NCI-H526 treated with DMSO at 0.1 percent for 48 hours (cell line): ENCODE measurements around the gene TNFAIP3.

Experiments used
- DNase-seq: peaks from one replicate; lab custom pipeline; 2025; lab: John Stamatoyannopoulos, UW

TNFAIP3 gene

DNA sequence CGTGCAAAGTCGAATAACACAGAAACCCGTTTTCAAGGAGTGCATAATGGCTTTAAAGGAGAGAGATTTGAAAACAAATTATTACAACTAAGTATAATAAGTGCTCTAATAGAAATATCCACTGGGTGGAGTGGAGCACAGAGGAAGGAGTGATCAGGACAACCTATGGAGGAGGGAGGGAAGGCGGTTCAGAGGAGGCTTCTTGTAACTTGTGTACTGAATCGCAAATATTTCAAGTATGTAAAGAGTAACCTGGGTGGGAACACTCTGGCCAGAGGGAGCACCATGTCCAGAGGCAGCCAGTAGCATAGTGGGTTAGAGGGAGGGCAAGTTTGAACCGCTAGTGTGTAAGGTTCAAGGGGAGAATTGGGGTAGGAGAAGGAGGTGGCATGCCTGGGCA, 21.6 kb upstream of the TNFAIP3 start:
- no peak for DNase-seq

DNA sequence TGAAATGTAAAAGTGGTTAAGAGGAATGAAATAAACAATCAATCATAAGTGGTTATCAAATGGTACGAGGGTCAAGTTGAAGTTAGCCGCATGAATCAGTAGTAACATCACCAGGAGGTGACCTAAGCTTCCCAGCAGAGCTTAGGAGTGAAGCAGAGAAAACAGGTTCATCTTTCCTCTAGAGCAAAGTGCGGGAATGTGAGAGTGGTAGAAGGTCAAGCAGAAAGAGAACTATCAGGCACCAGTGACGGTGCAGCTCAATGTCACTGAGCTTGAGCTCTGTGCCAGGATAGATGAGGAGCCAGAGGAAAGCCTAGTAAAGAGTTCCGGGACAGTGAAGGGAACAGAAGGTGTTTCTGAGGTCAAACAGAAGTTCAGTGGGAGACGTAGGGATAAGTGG, 20.8 kb upstream of the TNFAIP3 start:
- no peak for DNase-seq

DNA sequence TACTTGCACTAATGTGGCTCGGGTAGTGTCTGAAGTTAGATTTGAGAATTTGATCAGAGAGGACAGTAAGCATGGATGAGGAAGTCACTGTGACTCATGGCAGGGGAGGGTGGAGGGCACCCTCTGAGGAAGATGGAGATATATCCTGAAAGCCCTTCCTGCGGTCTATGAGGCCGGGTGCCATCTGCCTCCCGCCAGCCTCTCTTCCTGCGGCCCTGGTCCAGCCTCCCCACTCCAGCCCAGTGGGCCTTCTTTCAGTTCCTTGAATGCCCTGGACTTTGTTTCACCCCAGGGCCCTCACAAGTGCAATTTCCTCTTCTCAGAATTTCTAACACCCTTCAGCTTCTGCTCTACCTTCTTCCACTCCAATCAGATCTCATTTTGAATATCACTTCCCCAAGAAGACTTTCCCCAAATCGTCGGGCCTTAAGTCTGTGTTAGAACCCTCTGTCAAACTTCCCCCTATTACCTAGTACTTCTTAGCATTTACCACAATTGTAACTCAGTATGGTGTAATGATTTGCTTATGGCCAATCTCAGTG, 20.2 kb upstream of the TNFAIP3 start:
- DNase-seq: no peak

DNA sequence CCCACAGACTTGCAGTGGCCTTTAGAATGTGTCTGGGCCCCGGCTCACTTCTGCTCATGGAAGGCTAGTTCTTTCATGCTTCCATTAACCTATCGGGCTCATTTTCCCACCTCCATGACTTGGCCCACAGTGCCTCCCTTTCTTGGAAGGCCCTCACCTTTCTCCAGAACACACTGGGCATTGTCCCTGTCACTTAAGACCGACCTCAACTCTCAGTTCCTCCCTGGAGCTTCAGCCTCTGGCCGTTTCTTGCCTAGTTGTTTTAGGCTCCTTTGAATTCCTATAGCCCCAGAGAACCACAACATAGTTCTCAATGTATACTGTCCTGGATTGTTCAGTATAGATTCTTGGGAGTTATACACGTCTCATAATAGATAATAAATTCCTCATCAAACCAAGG, 19.3 kb upstream of the TNFAIP3 start:
- no peak for DNase-seq

GRCh38 chr6:137848672-137849071, 18.4 kb upstream of the TNFAIP3 start:
- no peak for DNase-seq

GRCh38 chr6:137849181-137849980, 17.7 kb upstream of the TNFAIP3 start:
- DNase-seq: no peak

GRCh38 chr6:137849981-137850714, 16.9 kb upstream of the TNFAIP3 start:
- no peak for DNase-seq

DNA sequence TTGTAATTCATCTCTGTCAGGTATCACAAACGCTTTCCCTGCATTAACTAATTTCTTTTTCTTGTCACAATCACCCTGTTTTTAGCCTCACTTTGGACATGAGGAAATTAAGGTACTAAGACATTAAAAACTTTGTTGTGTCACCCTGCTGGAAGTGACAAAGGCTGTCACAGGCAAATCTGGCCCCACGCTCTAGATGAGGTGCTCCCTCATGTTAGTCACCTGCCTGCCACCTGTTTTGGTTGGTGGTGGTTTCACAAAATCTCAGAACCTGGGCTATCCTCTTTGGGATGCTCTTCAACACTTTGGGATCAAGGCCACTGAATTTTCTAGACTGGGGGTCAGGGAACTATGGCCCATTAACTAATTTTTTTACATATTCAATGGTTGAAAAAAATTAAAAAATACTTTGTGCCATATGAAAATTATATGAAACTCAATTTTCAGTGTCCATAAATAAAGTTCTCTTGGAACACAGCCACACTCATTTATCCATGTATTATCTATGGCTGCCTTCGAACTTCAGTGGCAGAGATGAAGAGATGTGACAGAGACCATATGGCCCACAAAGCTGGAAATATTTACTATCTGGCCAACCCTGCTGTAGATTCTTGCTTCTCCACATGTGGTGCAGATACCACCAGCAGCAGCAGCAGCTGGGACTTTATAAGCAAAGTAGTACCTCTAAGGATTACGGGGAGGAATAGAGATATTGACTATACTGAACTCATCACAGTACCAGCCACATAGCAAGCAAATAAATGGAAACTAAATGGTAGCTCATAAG, 16.1 kb upstream of the TNFAIP3 start:
- no peak for DNase-seq

GRCh38 chr6:137851669-137852068, 15.4 kb upstream of the TNFAIP3 start:
- no peak for DNase-seq

DNA sequence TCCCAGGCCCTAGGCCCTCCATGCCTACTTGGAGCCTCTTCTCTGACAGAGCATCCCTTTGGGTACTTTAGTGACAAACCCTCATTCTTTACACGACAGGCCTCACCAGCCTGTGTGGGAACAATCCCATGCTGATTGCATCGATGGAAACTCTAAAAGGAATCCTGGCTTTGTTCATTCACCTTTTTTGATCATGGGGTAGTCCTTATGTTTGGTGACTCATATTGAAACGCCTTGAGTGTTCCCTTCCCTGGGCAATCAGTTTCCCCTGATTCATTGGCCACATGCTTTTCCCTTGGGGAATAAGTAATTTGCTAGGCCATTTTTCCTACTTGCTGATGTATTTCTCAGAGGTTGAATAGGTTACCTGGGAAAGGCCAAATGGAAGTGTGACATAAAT, 14.7 kb upstream of the TNFAIP3 start:
- DNase-seq: no peak

- DNase-seq: no peak
Measured at GRCh38 chr6:137852811-137853210, 14.2 kb upstream of the TNFAIP3 start.

GRCh38 chr6:137853569-137854213, 13.4 kb upstream of the TNFAIP3 start:
- no peak for DNase-seq

DNA sequence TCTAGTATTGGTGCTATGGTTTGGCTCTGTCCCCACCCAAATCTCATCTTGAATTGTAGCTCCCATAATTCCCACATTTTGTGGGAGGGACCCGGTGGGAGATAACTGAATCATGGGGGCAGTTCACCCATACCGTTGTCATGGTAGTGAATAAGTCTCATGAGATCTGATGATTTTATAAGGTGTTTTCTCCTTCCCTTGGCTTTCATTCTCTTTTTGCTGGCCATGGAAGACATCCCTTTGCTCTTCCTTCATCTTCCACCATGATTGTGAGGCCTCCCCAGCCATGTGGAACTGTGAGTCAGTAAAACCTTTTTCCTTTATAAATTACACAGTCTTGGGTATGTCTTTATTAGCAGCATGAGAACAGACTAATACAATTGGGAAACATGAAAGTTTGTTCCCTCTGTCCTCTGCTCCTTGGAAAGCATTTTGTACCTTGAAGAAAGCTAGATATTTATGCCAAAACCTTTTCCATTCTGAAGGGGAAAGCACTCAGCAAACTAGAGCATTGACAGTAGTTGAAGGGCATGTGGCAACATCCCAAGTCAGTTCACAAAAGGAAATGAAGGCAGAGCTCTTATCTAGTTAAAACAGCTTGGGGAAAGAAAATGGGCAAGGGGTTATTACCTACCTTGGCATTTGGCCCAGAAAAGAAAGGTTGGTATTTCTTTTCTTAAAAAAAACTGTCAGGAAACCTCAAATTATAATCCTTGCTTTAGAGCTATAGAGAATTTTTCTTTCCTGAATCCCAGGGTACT, 10.7 kb upstream of the TNFAIP3 start:
- no peak for DNase-seq

DNA sequence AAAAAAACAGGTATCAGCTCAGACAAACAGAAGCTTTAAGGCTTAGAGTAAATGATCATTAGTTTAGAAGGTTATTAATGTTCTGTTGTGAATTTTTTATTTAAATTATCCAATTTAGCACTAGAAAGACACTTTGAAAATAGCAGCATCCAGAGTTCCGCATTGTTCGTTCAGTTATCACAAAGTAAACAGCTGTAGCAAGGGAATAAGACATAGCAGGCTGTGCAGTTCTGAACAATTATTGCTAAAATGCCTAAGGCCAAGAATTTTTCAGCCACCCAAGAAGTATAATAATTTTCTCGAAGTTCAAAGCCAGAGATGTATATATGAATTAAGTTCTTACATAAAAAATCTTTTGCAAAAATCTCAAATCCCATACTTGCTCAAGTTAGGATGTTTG, 8.0 kb upstream of the TNFAIP3 start:
- no peak for DNase-seq

DNA sequence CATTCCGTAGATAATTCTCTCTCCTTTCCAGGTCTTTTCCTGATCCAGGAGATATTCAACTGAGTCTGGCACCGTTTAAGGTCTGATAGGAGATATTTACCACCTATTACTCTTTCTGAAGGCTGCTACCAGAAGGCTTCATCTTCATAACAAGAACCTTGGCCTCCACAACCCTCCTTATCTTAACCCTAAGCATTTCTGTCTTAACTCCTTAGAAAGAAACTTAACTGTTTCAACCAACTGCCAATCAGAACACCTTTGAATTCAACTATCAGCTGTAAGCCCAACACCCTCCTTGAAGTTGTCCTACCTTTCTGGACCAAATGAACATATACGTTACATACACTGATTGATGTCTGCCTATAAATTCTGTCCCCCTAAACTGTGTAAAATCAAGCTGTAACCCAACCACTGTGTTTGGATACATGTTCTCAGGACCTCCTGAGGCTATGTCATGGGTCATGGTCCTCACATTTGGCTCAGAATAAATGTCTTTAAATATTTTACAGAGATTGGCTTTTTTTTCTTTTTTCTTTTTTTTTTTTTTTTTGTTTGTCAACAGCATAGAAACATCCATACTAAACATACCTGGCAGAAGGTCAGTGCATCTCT, 6.6 kb upstream of the TNFAIP3 start:
- DNase-seq: no peak

DNA sequence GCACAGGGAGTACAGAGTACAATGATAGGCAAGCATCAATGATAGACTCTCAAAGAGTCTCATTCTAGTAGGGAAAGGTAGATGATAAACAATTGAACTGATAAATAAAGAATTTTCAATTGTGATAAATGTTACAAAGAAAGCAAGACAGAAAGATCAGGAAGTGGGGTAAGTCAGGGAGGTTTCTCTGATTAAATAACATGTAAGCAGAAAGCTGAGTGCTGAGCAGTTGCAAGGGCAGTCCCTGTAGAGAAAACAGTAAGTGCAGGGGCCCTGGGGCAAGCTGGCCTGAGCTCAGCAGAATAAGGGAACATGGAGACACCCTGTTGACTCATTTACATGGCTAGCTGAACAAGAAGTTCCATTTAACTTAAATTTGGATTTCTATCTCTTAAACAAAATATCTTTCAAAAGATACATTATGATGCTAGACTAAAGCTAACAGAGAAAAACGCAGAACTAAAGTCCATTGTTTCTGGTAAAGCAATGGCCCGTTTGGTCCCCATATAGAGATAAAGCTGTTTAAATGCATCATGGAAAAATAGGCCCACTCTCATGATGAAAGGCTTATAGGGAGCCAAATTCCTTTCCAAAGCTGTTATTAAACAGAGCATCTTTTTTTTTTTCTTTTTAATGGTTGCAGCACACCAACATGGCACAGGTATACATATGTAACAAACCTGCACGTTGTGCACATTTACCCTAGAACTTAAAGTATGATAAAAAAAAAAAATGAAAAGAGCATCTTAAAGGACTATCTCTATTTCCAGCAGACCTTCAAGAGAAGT, 5.3 kb upstream of the TNFAIP3 start:
- DNase-seq: no peak

DNA sequence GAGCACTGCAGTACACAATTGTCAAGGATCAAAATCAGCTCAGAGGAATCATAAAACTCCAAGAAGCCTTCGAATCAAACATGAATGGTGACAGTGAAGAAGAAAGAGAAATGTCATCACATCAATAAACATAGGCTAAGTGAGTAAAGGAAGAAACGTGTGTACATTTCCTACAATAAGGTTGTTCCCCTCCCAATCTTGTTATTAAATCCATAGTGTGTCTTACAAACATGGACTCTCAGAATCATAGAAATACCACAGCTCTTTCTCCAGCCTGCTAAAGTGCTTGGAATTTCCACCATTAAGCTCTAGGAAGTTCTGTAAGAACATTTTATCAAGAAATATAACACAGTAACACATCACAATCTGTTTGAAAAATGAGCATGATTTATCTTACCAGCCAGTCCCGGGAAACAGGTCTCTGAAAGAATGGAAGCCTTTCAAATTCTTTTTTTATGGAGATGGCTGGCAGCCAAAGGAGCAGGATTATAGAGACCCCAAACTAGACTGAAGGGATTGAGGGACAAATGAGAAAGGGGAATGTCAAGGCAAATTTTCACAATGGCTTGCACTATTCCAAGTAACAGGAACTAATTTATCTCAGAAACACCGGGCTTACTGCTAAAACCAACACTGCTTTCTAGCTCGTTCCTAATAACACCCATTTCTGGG, 4.5 kb upstream of the TNFAIP3 start:
- no peak for DNase-seq

DNA sequence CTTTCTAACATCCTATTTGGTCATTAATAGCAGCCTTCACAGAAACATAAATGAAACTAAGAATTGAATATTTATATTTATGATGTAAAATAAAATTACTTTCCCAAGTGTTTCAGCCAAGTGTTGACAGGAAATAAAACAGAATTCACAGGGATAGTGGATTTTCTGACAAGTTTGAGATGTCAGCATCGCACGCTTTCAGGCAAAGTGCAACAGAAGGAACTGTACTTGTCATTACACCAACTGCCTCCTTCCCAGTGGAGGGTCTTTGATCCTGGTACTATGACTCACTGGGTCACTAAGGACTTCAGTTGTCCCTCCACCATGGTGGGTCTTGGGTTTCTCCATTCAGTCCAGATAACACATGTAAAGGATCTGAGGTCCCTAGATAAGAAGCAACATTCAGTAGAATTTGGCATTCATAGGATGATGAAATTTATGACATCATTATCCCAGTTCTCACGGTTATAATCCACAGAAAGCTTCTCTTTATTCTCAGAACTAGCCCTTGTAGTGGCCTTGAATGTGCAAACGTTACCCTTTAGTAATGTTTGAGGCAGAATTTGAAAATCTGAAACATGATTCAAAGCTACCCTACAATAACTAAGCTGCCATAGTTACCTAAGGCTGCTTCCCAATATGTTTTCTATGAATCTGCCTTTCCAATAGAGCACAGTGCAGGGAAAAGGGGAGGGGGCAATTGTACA, 3.8 kb upstream of the TNFAIP3 start:
- no peak for DNase-seq
